Mesothelial cell of epicardium (in vitro differentiated cells): ENCODE data around the gene CCN5. TPM values are rescaled to one million over a fixed set of nuclear protein-coding genes. Genes with fewer than 3 reads are reported as not detected.
A peak's percentile ranks its signal among the peaks of the same experiment; 100 is the strongest.

Experiments used
- DNase-seq, 2 experiments: peaks; one replicate each; pipeline ENCODE4 v3.0.0; 2021; ENCODE audit warnings: low spot score in 2 of 2; ENCODE audit not compliant: unreplicated experiment in 2 of 2
- H3K27ac Mint-ChIP-seq: 2 replicates; pipeline ENCODE4 v1.8.0; 2021; ENCODE audit warnings: mixed read lengths
- H3K27me3 Mint-ChIP-seq: 2 replicates; pipeline ENCODE4 v1.8.0; 2021; ENCODE audit warnings: low read depth, mixed read lengths
- H3K36me3 Mint-ChIP-seq: 2 replicates; pipeline ENCODE4 v1.8.0; 2021; ENCODE audit warnings: mixed read lengths
- H3K4me1 Mint-ChIP-seq: 2 replicates; pipeline ENCODE4 v1.8.0; 2021; ENCODE audit warnings: mixed read lengths
- H3K4me3 Mint-ChIP-seq: 2 replicates; pipeline ENCODE4 v1.8.0; 2021; ENCODE audit warnings: mild to moderate bottlenecking, moderate library complexity, mixed read lengths
- H3K9me3 Mint-ChIP-seq: 2 replicates; pipeline ENCODE4 v1.8.0; 2021; ENCODE audit warnings: mixed read lengths
- total RNA-seq: library from RNA; stranded (reverse); gene quantifications from 3 replicates; pipeline ENCODE4 v1.2.1, GENCODE V29; 2021
- TF ChIP-seq, protein P1 (sequence below): fragments of 200-600 bp; sonication (generic); IDR thresholded peaks from one replicate; pipeline ENCODE4 v1.5.0; 2021; ENCODE audit warnings: antibody characterized with exemption; ENCODE audit not compliant: unreplicated experiment

Gene CCN5
- total RNA-seq, 1 donor from 2014 or later = not detected

DNA sequence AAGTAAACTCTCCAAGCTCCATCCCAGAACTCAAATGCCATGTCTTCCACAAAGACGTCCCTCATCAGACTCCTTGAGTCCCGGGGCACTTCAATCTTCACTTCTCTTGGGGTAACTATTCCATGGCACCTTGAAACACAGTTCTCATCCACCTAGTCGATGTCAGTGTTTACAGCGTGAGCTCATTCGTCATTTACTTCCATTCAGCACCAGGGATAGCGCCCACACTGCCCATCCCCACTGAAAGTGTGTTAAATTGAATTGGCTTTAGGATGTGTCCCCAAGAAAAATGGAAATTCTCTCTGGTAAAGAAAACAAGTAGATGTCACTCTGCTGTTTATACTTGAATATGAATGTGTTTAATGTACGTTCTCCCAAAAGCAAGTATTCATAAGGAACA is 61.8 kb downstream of the CCN5 start:
- H3K27ac Mint-ChIP-seq = no peak overlapping the region

More for the DNA sequence above, 61.8 kb downstream of the CCN5 start:
- TF ChIP-seq, protein P1, sequence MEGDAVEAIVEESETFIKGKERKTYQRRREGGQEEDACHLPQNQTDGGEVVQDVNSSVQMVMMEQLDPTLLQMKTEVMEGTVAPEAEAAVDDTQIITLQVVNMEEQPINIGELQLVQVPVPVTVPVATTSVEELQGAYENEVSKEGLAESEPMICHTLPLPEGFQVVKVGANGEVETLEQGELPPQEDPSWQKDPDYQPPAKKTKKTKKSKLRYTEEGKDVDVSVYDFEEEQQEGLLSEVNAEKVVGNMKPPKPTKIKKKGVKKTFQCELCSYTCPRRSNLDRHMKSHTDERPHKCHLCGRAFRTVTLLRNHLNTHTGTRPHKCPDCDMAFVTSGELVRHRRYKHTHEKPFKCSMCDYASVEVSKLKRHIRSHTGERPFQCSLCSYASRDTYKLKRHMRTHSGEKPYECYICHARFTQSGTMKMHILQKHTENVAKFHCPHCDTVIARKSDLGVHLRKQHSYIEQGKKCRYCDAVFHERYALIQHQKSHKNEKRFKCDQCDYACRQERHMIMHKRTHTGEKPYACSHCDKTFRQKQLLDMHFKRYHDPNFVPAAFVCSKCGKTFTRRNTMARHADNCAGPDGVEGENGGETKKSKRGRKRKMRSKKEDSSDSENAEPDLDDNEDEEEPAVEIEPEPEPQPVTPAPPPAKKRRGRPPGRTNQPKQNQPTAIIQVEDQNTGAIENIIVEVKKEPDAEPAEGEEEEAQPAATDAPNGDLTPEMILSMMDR = no peak
- Mint-ChIP-seq H3K4me1 (no peaks in the 10 kb centered on the region), H3K4me3 (no peak overlapping the region), H3K9me3 (no peaks in the 10 kb centered on the region), H3K27me3 (peaks cover 14% of the 10 kb centered on the region), H3K36me3 (no peaks in the 10 kb centered on the region)
- peak in 1 of 2 experiments; percentile 64 for DNase-seq

Other genes with a start within 250 kb of the CCN5 start
- gene TTPAL, start 239.5 kb upstream of the CCN5 start, total RNA-seq = 20.5 to 22.5 TPM (median 22.4 TPM) in 3 replicates
- gene SERINC3, start 193.3 kb upstream of the CCN5 start, total RNA-seq = 42.0 to 45.0 TPM (median 42.9 TPM) in 3 replicates
- gene PKIG, start 132.8 kb upstream of the CCN5 start, total RNA-seq = 50.4 to 59.1 TPM (median 51.6 TPM) in 3 replicates
- 21.7 to 23.1 TPM (median 22.5 TPM) in 3 replicates for gene ADA, start 63.7 kb upstream of the CCN5 start, total RNA-seq
- gene KCNK15, start 30.5 kb downstream of the CCN5 start, total RNA-seq = 0.16 to 0.27 TPM (median 0.20 TPM) in 3 replicates
- 1.3 to 2.2 TPM (median 1.6 TPM) in 3 replicates for gene RIMS4, start 95.2 kb downstream of the CCN5 start, total RNA-seq
- 113 to 116 TPM (median 114 TPM) in 3 replicates for gene YWHAB, start 170.3 kb downstream of the CCN5 start, total RNA-seq
- gene PABPC1L, start 194.7 kb downstream of the CCN5 start, total RNA-seq = 131 to 135 TPM (median 135 TPM) in 3 replicates
- 43.7 to 47.3 TPM (median 45.6 TPM) in 3 replicates for gene TOMM34, start 245.0 kb downstream of the CCN5 start, total RNA-seq